ENCODE data around the gene GRM1. TPM values are rescaled to one million over a fixed set of nuclear protein-coding genes. Genes with fewer than 3 reads are reported as not detected.

GRM1 gene
- total and polyA plus RNA-seq, 2 donors = 0.01 to 0.16 TPM

DNA sequence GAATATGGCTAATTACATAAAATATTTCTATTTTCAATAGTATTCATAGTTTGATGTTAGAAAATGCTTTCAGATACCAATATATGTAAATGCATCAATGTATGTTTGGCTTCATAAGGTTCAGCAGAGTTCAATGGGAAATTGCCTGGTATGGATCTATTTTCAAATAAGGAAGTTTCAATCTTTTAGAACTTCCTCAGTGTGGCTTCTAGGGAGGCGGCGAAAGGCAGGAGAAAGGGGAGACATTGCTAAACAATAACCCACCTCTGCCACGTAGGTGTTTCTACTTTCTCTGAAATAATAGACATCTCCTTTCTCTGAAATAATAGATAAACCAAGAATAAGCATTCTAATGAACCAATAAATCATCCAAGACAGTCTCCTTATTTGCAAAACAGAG lies 277.1 kb downstream of the GRM1 start:
- Histone ChIP-seq H3K4me1 (ENCODE audit: insufficient read depth) (no peaks in the 10 kb centered on the region), H3K27ac (ENCODE audit: low read depth) (no peak overlapping the region), H3K4me3 (ENCODE audit: low read depth, low read length) (no peak overlapping the region), H3K36me3 (ENCODE audit: insufficient read depth) (no peaks in the 10 kb centered on the region)
- 81% methylated on average over 3 of the region's 3 CpGs for WGBS
- DNase-seq (ENCODE audit: extremely low spot score) = no peak

GRCh38 chr6:146310628-146311027 lies 281.8 kb downstream of the GRM1 start:
- no peak overlapping the region for H3K27ac ChIP-seq (ENCODE audit: low read depth)
- no peak overlapping the region for H3K4me3 ChIP-seq (ENCODE audit: low read depth, low read length)
- H3K4me1 ChIP-seq (ENCODE audit: insufficient read depth) = no peaks in the 10 kb centered on the region
- 90% methylated on average over 2 of the region's 2 CpGs for WGBS
- no peak for DNase-seq (ENCODE audit: extremely low spot score)
- H3K36me3 ChIP-seq (ENCODE audit: insufficient read depth) = no peaks in the 10 kb centered on the region

DNA sequence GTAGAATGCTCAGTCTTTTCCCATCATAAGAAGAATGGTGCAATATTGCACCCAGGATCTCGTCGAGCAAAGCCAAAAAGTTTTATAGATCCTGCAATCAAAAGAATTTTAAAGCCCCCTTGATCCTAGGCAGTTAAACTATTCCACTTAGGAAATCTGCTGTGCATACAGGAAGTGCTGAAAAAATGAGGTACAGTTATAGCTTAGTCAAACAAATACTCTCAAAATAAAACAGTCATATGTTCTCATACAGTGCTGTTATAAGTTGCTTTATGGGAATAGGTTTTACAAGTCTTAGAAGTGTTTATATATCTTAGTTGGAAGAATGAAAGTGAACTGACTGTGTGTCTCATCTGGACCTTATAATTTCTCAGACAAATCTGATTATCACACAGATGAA lies 282.2 kb downstream of the GRM1 start:
- Histone ChIP-seq H3K36me3 (ENCODE audit: insufficient read depth) (no peaks in the 10 kb centered on the region), H3K27ac (ENCODE audit: low read depth) (no peak overlapping the region), H3K4me1 (ENCODE audit: insufficient read depth) (no peaks in the 10 kb centered on the region), H3K4me3 (ENCODE audit: low read depth, low read length) (no peak overlapping the region)
- 38% methylated on average over 2 of the region's 2 CpGs for WGBS
- no peak for DNase-seq (ENCODE audit: extremely low spot score)

DNA sequence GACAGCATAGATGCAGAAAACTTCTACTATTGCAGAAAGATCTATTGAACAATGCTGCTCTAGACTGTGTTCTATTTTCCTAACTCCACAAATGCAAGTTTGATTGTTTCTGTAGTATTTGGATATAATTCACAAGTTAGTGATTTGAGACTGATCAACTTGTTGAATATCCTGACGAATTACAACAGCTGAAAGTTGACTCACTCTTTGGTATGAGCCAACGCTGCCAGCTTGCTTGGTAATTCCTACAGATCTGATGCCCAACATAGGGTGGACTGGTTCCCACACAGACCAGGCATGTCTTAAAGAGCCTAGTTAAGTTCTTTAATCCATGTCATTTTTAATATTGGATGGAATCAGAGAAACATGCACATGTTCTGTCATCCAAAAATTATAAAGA lies 283.7 kb downstream of the GRM1 start:
- H3K27ac ChIP-seq (ENCODE audit: low read depth) = no peak overlapping the region
- no peak for DNase-seq (ENCODE audit: extremely low spot score)
- no peaks in the 10 kb centered on the region for H3K4me1 ChIP-seq (ENCODE audit: insufficient read depth)

DNA sequence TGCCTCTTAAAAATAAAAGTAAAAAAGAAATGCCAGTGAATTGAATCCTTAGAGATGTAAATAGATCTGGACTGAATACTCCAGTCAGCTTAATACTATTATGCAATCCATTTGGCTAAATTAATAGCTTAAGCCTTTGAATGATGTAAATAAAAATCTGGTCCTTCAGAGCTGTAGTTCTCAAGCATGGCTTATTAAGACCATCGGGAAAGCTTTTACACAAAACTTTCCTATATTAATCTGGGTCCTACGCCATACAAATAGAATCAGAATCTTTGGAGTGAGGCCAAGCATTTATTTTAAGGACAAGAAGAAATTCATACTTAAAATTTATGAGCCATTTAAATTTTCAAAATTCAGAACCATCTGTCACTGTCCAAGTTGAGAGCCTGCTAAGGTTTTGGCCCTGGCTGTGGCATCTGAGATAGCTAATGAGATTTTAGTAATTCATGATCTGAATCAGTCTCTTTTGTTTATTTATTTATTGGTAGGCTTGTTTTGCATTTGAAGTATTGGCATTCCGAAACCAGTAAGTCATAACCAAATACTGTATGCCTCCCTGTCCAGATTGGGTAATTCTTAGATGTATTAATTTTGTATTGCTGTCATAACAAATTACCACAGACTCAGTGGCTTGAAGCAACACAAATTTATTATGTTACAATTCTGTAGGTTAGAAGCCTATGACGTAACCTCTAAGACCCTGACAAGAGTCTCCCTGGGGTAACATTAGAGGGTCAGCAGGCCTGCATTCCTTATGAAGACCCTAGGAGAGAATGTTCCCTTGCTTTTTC lies 286.7 kb downstream of the GRM1 start:
- Histone ChIP-seq H3K27ac (ENCODE audit: low read depth) (no peak overlapping the region), H3K36me3 (ENCODE audit: insufficient read depth) (no peaks in the 10 kb centered on the region), H3K4me3 (ENCODE audit: low read depth, low read length) (no peak overlapping the region), H3K4me1 (ENCODE audit: insufficient read depth) (no peaks in the 10 kb centered on the region)
- 73% methylated on average over 4 of the region's 4 CpGs for WGBS
- no peak for DNase-seq (ENCODE audit: extremely low spot score)

More for the DNA sequence above, 283.7 kb downstream of the GRM1 start:
- WGBS = 90% methylated on average over 2 of the region's 2 CpGs
- Histone ChIP-seq H3K36me3 (ENCODE audit: insufficient read depth) (no peaks in the 10 kb centered on the region), H3K4me3 (ENCODE audit: low read depth, low read length) (no peak overlapping the region)

- H3K4me1 ChIP-seq (ENCODE audit: insufficient read depth) = no peaks in the 10 kb centered on the region
- H3K27ac ChIP-seq (ENCODE audit: low read depth) = no peak overlapping the region
- no peak overlapping the region for H3K4me3 ChIP-seq (ENCODE audit: low read depth, low read length)
- no peaks in the 10 kb centered on the region for H3K36me3 ChIP-seq (ENCODE audit: insufficient read depth)
- no peak for DNase-seq (ENCODE audit: extremely low spot score)
- 81% methylated on average over 5 of the region's 5 CpGs for WGBS
These were observed 287.3 kb downstream of the GRM1 start for GRCh38 chr6:146316175-146316495.

GRCh38 chr6:146331013-146331412 lies 302.2 kb downstream of the GRM1 start:
- 67% methylated on average over 3 of the region's 3 CpGs for WGBS
- Histone ChIP-seq H3K4me1 (ENCODE audit: insufficient read depth) (no peaks in the 10 kb centered on the region), H3K27ac (ENCODE audit: low read depth) (no peak overlapping the region), H3K4me3 (ENCODE audit: low read depth, low read length) (no peak overlapping the region), H3K36me3 (ENCODE audit: insufficient read depth) (no peaks in the 10 kb centered on the region)
- no peak for DNase-seq (ENCODE audit: extremely low spot score)

GRCh38 chr6:146335336-146335735 lies 306.5 kb downstream of the GRM1 start:
- Histone ChIP-seq H3K27ac (ENCODE audit: low read depth) (no peak overlapping the region), H3K36me3 (ENCODE audit: insufficient read depth) (no peaks in the 10 kb centered on the region), H3K4me1 (ENCODE audit: insufficient read depth) (no peaks in the 10 kb centered on the region), H3K4me3 (ENCODE audit: low read depth, low read length) (no peak overlapping the region)
- 91% methylated on average over 2 of the region's 2 CpGs for WGBS
- no peak for DNase-seq (ENCODE audit: extremely low spot score)

DNA sequence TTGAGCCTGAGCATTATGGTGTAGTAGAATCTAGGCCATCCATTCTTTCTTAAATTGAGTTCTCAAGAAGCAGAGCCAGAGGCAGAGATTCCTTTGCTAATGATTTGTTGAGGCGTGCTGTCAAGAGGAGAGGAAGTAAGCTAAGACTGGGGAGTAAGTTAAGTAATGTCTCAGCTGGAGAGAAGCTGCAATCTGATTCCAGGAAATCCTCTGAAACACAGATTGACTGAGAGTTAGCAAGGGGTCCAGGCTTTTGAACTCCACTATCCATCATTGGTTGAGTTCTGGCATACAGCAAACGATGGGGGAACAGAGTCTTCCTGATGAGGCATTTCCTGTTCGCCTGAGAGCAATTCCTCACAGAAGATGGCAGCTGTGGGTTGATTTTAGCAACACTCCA lies 307.3 kb downstream of the GRM1 start:
- Histone ChIP-seq H3K27ac (ENCODE audit: low read depth) (no peak overlapping the region), H3K4me3 (ENCODE audit: low read depth, low read length) (no peak overlapping the region)

GRCh38 chr6:146337376-146337775 lies 308.5 kb downstream of the GRM1 start:
- 29% methylated on average over 4 of the region's 4 CpGs for WGBS
- Histone ChIP-seq H3K4me1 (ENCODE audit: insufficient read depth) (no peaks in the 10 kb centered on the region), H3K36me3 (ENCODE audit: insufficient read depth) (no peaks in the 10 kb centered on the region), H3K4me3 (ENCODE audit: low read depth, low read length) (no peak overlapping the region), H3K27ac (ENCODE audit: low read depth) (no peak overlapping the region)
- DNase-seq (ENCODE audit: extremely low spot score) = no peak

More for the DNA sequence above, 307.3 kb downstream of the GRM1 start:
- DNase-seq (ENCODE audit: extremely low spot score) = no peak
- no peaks in the 10 kb centered on the region for H3K36me3 ChIP-seq (ENCODE audit: insufficient read depth)
- H3K4me1 ChIP-seq (ENCODE audit: insufficient read depth) = no peaks in the 10 kb centered on the region
- WGBS = 65% methylated on average over 3 of the region's 3 CpGs

- Histone ChIP-seq H3K4me1 (ENCODE audit: insufficient read depth) (no peaks in the 10 kb centered on the region), H3K27ac (ENCODE audit: low read depth) (no peak overlapping the region), H3K4me3 (ENCODE audit: low read depth, low read length) (no peak overlapping the region), H3K36me3 (ENCODE audit: insufficient read depth) (no peaks in the 10 kb centered on the region)
- DNase-seq (ENCODE audit: extremely low spot score) = no peak
- 47% methylated on average over 4 of the region's 4 CpGs for WGBS
These were observed 310.9 kb downstream of the GRM1 start for GRCh38 chr6:146339716-146340115.

- H3K36me3 ChIP-seq (ENCODE audit: insufficient read depth) = no peaks in the 10 kb centered on the region
- H3K27ac ChIP-seq (ENCODE audit: low read depth) = no peak overlapping the region
- no peak overlapping the region for H3K4me3 ChIP-seq (ENCODE audit: low read depth, low read length)
- no peaks in the 10 kb centered on the region for H3K4me1 ChIP-seq (ENCODE audit: insufficient read depth)
- 90% methylated on average over 7 of the region's 7 CpGs for WGBS
- no peak for DNase-seq (ENCODE audit: extremely low spot score)
These were observed 312.8 kb downstream of the GRM1 start for GRCh38 chr6:146341493-146342230.

DNA sequence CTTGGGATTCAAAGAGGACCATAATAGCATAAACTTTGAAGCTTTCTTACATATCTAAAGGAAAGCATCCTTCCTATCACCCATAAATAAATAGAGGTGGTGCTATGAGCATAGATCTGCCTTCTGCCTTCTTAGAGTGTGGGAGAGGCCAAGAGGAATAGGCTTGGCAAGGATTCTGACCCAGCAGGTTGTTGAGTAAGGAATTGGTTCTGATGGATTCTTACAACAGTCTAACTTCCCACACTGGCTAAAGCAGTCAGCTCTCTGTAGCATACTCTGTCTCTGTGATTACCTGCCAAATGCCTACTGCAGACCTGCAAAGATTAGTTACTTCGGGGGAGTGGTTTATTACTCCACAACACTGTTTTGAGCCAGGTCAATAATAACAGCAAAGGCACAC lies 316.7 kb downstream of the GRM1 start:
- H3K4me1 ChIP-seq (ENCODE audit: insufficient read depth) = no peaks in the 10 kb centered on the region
- 49% methylated on average over 1 of the region's 1 CpG for WGBS
- H3K27ac ChIP-seq (ENCODE audit: low read depth) = no peak overlapping the region
- H3K4me3 ChIP-seq (ENCODE audit: low read depth, low read length) = no peak overlapping the region
- H3K36me3 ChIP-seq (ENCODE audit: insufficient read depth) = no peaks in the 10 kb centered on the region
- no peak for DNase-seq (ENCODE audit: extremely low spot score)

- WGBS = 84% methylated on average over 2 of the region's 2 CpGs
- DNase-seq (ENCODE audit: extremely low spot score) = no peak
- no peaks in the 10 kb centered on the region for H3K36me3 ChIP-seq (ENCODE audit: insufficient read depth)
- no peak overlapping the region for H3K4me3 ChIP-seq (ENCODE audit: low read depth, low read length)
- no peaks in the 10 kb centered on the region for H3K4me1 ChIP-seq (ENCODE audit: insufficient read depth)
- H3K27ac ChIP-seq (ENCODE audit: low read depth) = no peak overlapping the region
These were observed 318.2 kb downstream of the GRM1 start for GRCh38 chr6:146347090-146347489.

All from urinary bladder (tissue), 4 donors.